Measurements from ENCODE around the gene DEFB132. TPM values are rescaled to one million over a fixed set of nuclear protein-coding genes. Genes with fewer than 3 reads are reported as not detected.
"Not testable (repeated sequence)": the region's sequence is repeated elsewhere in the genome, so short reads cannot be mapped to it uniquely, and the experiment has no call there.

DEFB132 gene
- total RNA-seq, 2 experiments from 2014 or later, result not detected

- Mint-ChIP-seq H3K27ac (no peak overlapping the region), H3K36me3 (ENCODE audit: low read depth) (no peaks in the 10 kb centered on the region), H3K27me3 (ENCODE audit: low read depth) (no peaks in the 10 kb centered on the region), H3K4me1 (ENCODE audit: low read depth) (peaks cover 28% of the 10 kb centered on the region), H3K9me3 (no peaks in the 10 kb centered on the region), H3K4me3 (no peak overlapping the region)
- DNase-seq, result no peak
- CTCF ChIA-PET, result no interaction called here
- intact Hi-C loops (cut with micrococcal nuclease), result loop anchor here (1.0 kb wide), 1 partner anchor 94 kb away; no protein-coding TSS in a partner anchor
These were observed 21.6 kb upstream of the DEFB132 start for GRCh38 chr20:235891-236290.

- peak; percentile 65 for DNase-seq
- Mint-ChIP-seq H3K27ac (peak overlapping the region; percentile 88), H3K36me3 (ENCODE audit: low read depth) (no peaks in the 10 kb centered on the region), H3K4me3 (peak overlapping the region; percentile 62), H3K4me1 (ENCODE audit: low read depth) (peaks cover 28% of the 10 kb centered on the region), H3K27me3 (ENCODE audit: low read depth) (no peaks in the 10 kb centered on the region), H3K9me3 (no peaks in the 10 kb centered on the region)
- intact Hi-C loops (cut with micrococcal nuclease), result no loop called here
- CTCF ChIA-PET, result interaction anchor here (0.9 to 2.4 kb wide), 2 partner anchors 29 kb away, joined by 4 to 11 read pairs; no protein-coding TSS in a partner anchor
These were observed 20.0 kb upstream of the DEFB132 start for GRCh38 chr20:237489-237888.

GRCh38 chr20:237929-238328, 19.6 kb upstream of the DEFB132 start:
- no peaks in the 10 kb centered on the region for H3K27me3 Mint-ChIP-seq (ENCODE audit: low read depth)
- DNase-seq, result no peak
- intact Hi-C loops (cut with micrococcal nuclease), result loop anchor here (1.0 to 2.0 kb wide), 3 partner anchors 11 to 28 kb away; partner anchors contain the start of gene DEFB129
- H3K4me3 Mint-ChIP-seq, result peak overlapping the region; percentile 62
- peaks cover 28% of the 10 kb centered on the region for H3K4me1 Mint-ChIP-seq (ENCODE audit: low read depth)
- CTCF ChIA-PET, result interaction anchor here (0.9 to 2.4 kb wide), 2 partner anchors 28 to 30 kb away, joined by 4 to 11 read pairs; no protein-coding TSS in a partner anchor
- H3K36me3 Mint-ChIP-seq (ENCODE audit: low read depth), result no peaks in the 10 kb centered on the region
- H3K27ac Mint-ChIP-seq, result peak overlapping the region; percentile 88
- H3K9me3 Mint-ChIP-seq, result no peaks in the 10 kb centered on the region

- Mint-ChIP-seq H3K36me3 (ENCODE audit: low read depth) (no peaks in the 10 kb centered on the region), H3K27me3 (ENCODE audit: low read depth) (no peaks in the 10 kb centered on the region), H3K4me1 (ENCODE audit: low read depth) (peaks cover 10% of the 10 kb centered on the region), H3K4me3 (no peak overlapping the region), H3K27ac (no peak overlapping the region), H3K9me3 (no peaks in the 10 kb centered on the region)
- no peak for DNase-seq
- CTCF ChIA-PET, result interaction anchor here (0.6 kb wide), 1 partner anchor 11 kb away, joined by 5 read pairs; no protein-coding TSS in a partner anchor
- intact Hi-C loops (cut with micrococcal nuclease), result no loop called here
These were observed 14.6 kb upstream of the DEFB132 start for GRCh38 chr20:242905-243304.

GRCh38 chr20:251354-251753, 6.2 kb upstream of the DEFB132 start:
- no peaks in the 10 kb centered on the region for H3K27me3 Mint-ChIP-seq (ENCODE audit: low read depth)
- CTCF ChIA-PET, result no interaction called here
- no peak overlapping the region for H3K27ac Mint-ChIP-seq
- no peaks in the 10 kb centered on the region for H3K36me3 Mint-ChIP-seq (ENCODE audit: low read depth)
- H3K9me3 Mint-ChIP-seq, result no peaks in the 10 kb centered on the region
- intact Hi-C loops (cut with micrococcal nuclease), result no loop called here
- peaks cover 9% of the 10 kb centered on the region for H3K4me1 Mint-ChIP-seq (ENCODE audit: low read depth)
- no peak overlapping the region for H3K4me3 Mint-ChIP-seq
- DNase-seq, result no peak

GRCh38 chr20:252801-253200, 4.7 kb upstream of the DEFB132 start:
- CTCF ChIA-PET, result interaction anchor here (0.8 to 1.4 kb wide), 3 partner anchors 13 to 78 kb away, joined by 3 to 5 read pairs (median 3); no protein-coding TSS in a partner anchor
- Mint-ChIP-seq H3K27ac (no peak overlapping the region), H3K9me3 (no peaks in the 10 kb centered on the region), H3K4me1 (ENCODE audit: low read depth) (peaks cover 9% of the 10 kb centered on the region), H3K27me3 (ENCODE audit: low read depth) (no peaks in the 10 kb centered on the region), H3K36me3 (ENCODE audit: low read depth) (no peaks in the 10 kb centered on the region), H3K4me3 (no peak overlapping the region)
- no peak for DNase-seq
- intact Hi-C loops (cut with micrococcal nuclease), result no loop called here

- H3K4me3 Mint-ChIP-seq; H3K9me3 Mint-ChIP-seq; H3K27ac Mint-ChIP-seq; intact Hi-C loops (cut with micrococcal nuclease); H3K36me3 Mint-ChIP-seq (ENCODE audit: low read depth); H3K27me3 Mint-ChIP-seq (ENCODE audit: low read depth); DNase-seq: not testable (repeated sequence)
- CTCF ChIA-PET, result interaction anchor here (0.8 to 1.4 kb wide), 3 partner anchors 13 to 77 kb away, joined by 3 to 5 read pairs (median 3); no protein-coding TSS in a partner anchor
- H3K4me1 Mint-ChIP-seq (ENCODE audit: low read depth), result peaks cover 13% of the 10 kb centered on the region
These were observed 4.1 kb upstream of the DEFB132 start for GRCh38 chr20:253447-253846.

GRCh38 chr20:258269-258858, 840 bp downstream of the DEFB132 start:
- H3K9me3 Mint-ChIP-seq, result no peaks in the 10 kb centered on the region
- peak overlapping the region; percentile 21 for H3K27ac Mint-ChIP-seq
- H3K4me3 Mint-ChIP-seq, result no peak overlapping the region
- no peaks in the 10 kb centered on the region for H3K36me3 Mint-ChIP-seq (ENCODE audit: low read depth)
- no peaks in the 10 kb centered on the region for H3K27me3 Mint-ChIP-seq (ENCODE audit: low read depth)
- peaks cover 13% of the 10 kb centered on the region for H3K4me1 Mint-ChIP-seq (ENCODE audit: low read depth)
- peak; percentile 20 for DNase-seq
- intact Hi-C loops (cut with micrococcal nuclease), result loop anchor here (2.0 kb wide), 1 partner anchor 20 kb away; no protein-coding TSS in a partner anchor
- CTCF ChIA-PET, result interaction anchor here (0.9 to 3.0 kb wide), 5 partner anchors 8 to 71 kb away, joined by 3 to 11 read pairs (median 3); no protein-coding TSS in a partner anchor

GRCh38 chr20:258963-259362, 1.4 kb downstream of the DEFB132 start:
- no peaks in the 10 kb centered on the region for H3K27me3 Mint-ChIP-seq (ENCODE audit: low read depth)
- CTCF ChIA-PET, result interaction anchor here (0.9 to 1.9 kb wide), 4 partner anchors 45 to 71 kb away, joined by 3 to 5 read pairs (median 3); no protein-coding TSS in a partner anchor
- H3K36me3 Mint-ChIP-seq (ENCODE audit: low read depth), result no peaks in the 10 kb centered on the region
- peaks cover 13% of the 10 kb centered on the region for H3K4me1 Mint-ChIP-seq (ENCODE audit: low read depth)
- H3K27ac Mint-ChIP-seq, result no peak overlapping the region
- intact Hi-C loops (cut with micrococcal nuclease), result loop anchor here (2.0 kb wide), 1 partner anchor 20 kb away; no protein-coding TSS in a partner anchor
- peak; percentile 42 for DNase-seq
- H3K9me3 Mint-ChIP-seq, result no peaks in the 10 kb centered on the region
- H3K4me3 Mint-ChIP-seq, result no peak overlapping the region

GRCh38 chr20:259981-260380, 2.5 kb downstream of the DEFB132 start:
- CTCF ChIA-PET, result interaction anchor here (0.6 kb wide), 1 partner anchor 52 kb away, joined by 3 read pairs; no protein-coding TSS in a partner anchor
- Mint-ChIP-seq H3K9me3 (no peaks in the 10 kb centered on the region), H3K4me3 (no peak overlapping the region), H3K4me1 (ENCODE audit: low read depth) (peaks cover 13% of the 10 kb centered on the region), H3K27me3 (ENCODE audit: low read depth) (no peaks in the 10 kb centered on the region), H3K36me3 (ENCODE audit: low read depth) (no peaks in the 10 kb centered on the region), H3K27ac (no peak overlapping the region)
- no peak for DNase-seq
- intact Hi-C loops (cut with micrococcal nuclease), result loop anchor here (2.0 kb wide), 1 partner anchor 21 kb away; no protein-coding TSS in a partner anchor

GRCh38 chr20:263701-264100, 6.2 kb downstream of the DEFB132 start:
- Mint-ChIP-seq H3K4me1 (ENCODE audit: low read depth) (peaks cover 21% of the 10 kb centered on the region), H3K4me3 (no peak overlapping the region), H3K9me3 (no peaks in the 10 kb centered on the region), H3K27ac (no peak overlapping the region), H3K36me3 (ENCODE audit: low read depth) (no peaks in the 10 kb centered on the region), H3K27me3 (ENCODE audit: low read depth) (peaks cover 3% of the 10 kb centered on the region)
- intact Hi-C loops (cut with micrococcal nuclease), result no loop called here
- CTCF ChIA-PET, result interaction anchor here (1.5 kb wide), 1 partner anchor 66 kb away, joined by 4 read pairs; no protein-coding TSS in a partner anchor
- DNase-seq, result no peak

GRCh38 chr20:266596-267562, 9.4 kb downstream of the DEFB132 start:
- peak overlapping the region; percentile 38 for H3K27ac Mint-ChIP-seq
- peak; percentile 93 for DNase-seq
- H3K4me1 Mint-ChIP-seq (ENCODE audit: low read depth), result peaks cover 14% of the 10 kb centered on the region
- intact Hi-C loops (cut with micrococcal nuclease), result loop anchor here (1.0 to 5.0 kb wide), 5 partner anchors 29 to 63 kb away; partner anchors contain the start of gene DEFB129
- no peaks in the 10 kb centered on the region for H3K9me3 Mint-ChIP-seq
- CTCF ChIA-PET, result interaction anchor here (0.6 to 4.0 kb wide), 34 partner anchors 10 to 350 kb away, joined by 3 to 44 read pairs (median 4); partner anchors contain the start of genes DEFB129 and DEFB132
- peak overlapping the region; percentile 78 for H3K4me3 Mint-ChIP-seq
- H3K36me3 Mint-ChIP-seq (ENCODE audit: low read depth), result no peaks in the 10 kb centered on the region
- H3K27me3 Mint-ChIP-seq (ENCODE audit: low read depth), result peaks cover 3% of the 10 kb centered on the region

Measured in activated naive CD4-positive, alpha-beta T cell treated with anti-CD3 and anti-CD28 coated beads for 36 hours (primary cell).